ENCODE results near the gene SRSF10. TPM values are rescaled to one million over a fixed set of nuclear protein-coding genes. Genes with fewer than 3 reads are reported as not detected.

The SRSF10 gene
- total and polyA plus RNA-seq, 2 donors from 2014 or later = 48.5 to 96.2 TPM

- intact Hi-C loops (cut with DNase I) = no loop called here
- TF ChIP-seq CTCF (IDR thresholded peaks at IDR 0.05; ENCODE audit: borderline replicate concordance, extremely low read depth, insufficient read depth) = peak; percentile 61
- Histone ChIP-seq H3K9ac (ENCODE audit: low read length in 3 of 3) (no peak overlapping the region), H3K27ac (ENCODE audit: low read depth in 2 of 2, low read length in 2 of 2) (no peak overlapping the region), H3K27me3 (ENCODE audit: control insufficient read depth, insufficient read depth, low read length) (no peaks in the 10 kb centered on the region), H3K9me3 (ENCODE audit: control insufficient read depth in 2 of 3, insufficient read depth in 1 of 3, low read length in 3 of 3) (no peaks in the 10 kb centered on the region), H3K36me3 (ENCODE audit: control insufficient read depth in 2 of 3, insufficient read depth in 3 of 3, low read length in 3 of 3) (no peaks in the 10 kb centered on the region), H3K4me1 (ENCODE audit: control insufficient read depth in 2 of 3, insufficient read depth in 2 of 3, low read depth in 1 of 3, low read length in 3 of 3) (peaks cover 0 to 2% (median 0%) of the 10 kb centered on the region in 3 donors), H3K4me3 (ENCODE audit: low read length in 3 of 3) (no peak overlapping the region)
- DNase-seq (peak in 4 of 5 donors; percentile 80 to 88 (median 84)), FAIRE-seq (no peak)
These were observed 63.7 kb downstream of the SRSF10 start for GRCh38 chr1:23916209-23917131.

- no peak overlapping the region for H3K9ac ChIP-seq (ENCODE audit: low read length in 3 of 3)
- FAIRE-seq = no peak
- H3K27ac ChIP-seq (ENCODE audit: low read depth in 2 of 2, low read length in 2 of 2) = no peak overlapping the region
These were observed 64.7 kb downstream of the SRSF10 start for GRCh38 chr1:23915466-23915865.

GRCh38 chr1:23914921-23915320, 65.2 kb downstream of the SRSF10 start:
- Histone ChIP-seq H3K27ac (ENCODE audit: low read depth in 2 of 2, low read length in 2 of 2) (no peak overlapping the region), H3K9ac (ENCODE audit: low read length in 3 of 3) (no peak overlapping the region), H3K36me3 (ENCODE audit: control insufficient read depth in 2 of 3, insufficient read depth in 3 of 3, low read length in 3 of 3) (no peaks in the 10 kb centered on the region), H3K4me1 (ENCODE audit: control insufficient read depth in 2 of 3, insufficient read depth in 2 of 3, low read depth in 1 of 3, low read length in 3 of 3) (no peaks in the 10 kb centered on the region), H3K9me3 (ENCODE audit: control insufficient read depth in 2 of 3, insufficient read depth in 1 of 3, low read length in 3 of 3) (no peaks in the 10 kb centered on the region), H3K4me3 (ENCODE audit: low read length in 3 of 3) (no peak overlapping the region), H3K27me3 (ENCODE audit: control insufficient read depth, insufficient read depth, low read length) (no peaks in the 10 kb centered on the region)
- TF ChIP-seq CTCF (IDR thresholded peaks at IDR 0.05; ENCODE audit: borderline replicate concordance, extremely low read depth, insufficient read depth) = no peak
- FAIRE-seq = no peak
- no peak for DNase-seq
- intact Hi-C loops (cut with DNase I) = no loop called here

More at GRCh38 chr1:23915466-23915865, 64.7 kb downstream of the SRSF10 start:
- no peak for DNase-seq
- H3K9me3 ChIP-seq (ENCODE audit: control insufficient read depth in 2 of 3, insufficient read depth in 1 of 3, low read length in 3 of 3) = no peaks in the 10 kb centered on the region
- intact Hi-C loops (cut with DNase I) = no loop called here
- no peaks in the 10 kb centered on the region for H3K27me3 ChIP-seq (ENCODE audit: control insufficient read depth, insufficient read depth, low read length)
- no peak overlapping the region for H3K4me3 ChIP-seq (ENCODE audit: low read length in 3 of 3)
- peaks cover 0 to 2% (median 0%) of the 10 kb centered on the region in 3 donors for H3K4me1 ChIP-seq (ENCODE audit: control insufficient read depth in 2 of 3, insufficient read depth in 2 of 3, low read depth in 1 of 3, low read length in 3 of 3)
- no peaks in the 10 kb centered on the region for H3K36me3 ChIP-seq (ENCODE audit: control insufficient read depth in 2 of 3, insufficient read depth in 3 of 3, low read length in 3 of 3)
- no peak for TF ChIP-seq CTCF (IDR thresholded peaks at IDR 0.05; ENCODE audit: borderline replicate concordance, extremely low read depth, insufficient read depth)

Small RNA genes within 50 kb of the gene (microRNA-seq; reads per million reads assigned to microRNA genes)
- gene MIR378F = not detected

Other genes with a start within 250 kb of the SRSF10 start
- gene ELOA, start 236.9 kb downstream of the SRSF10 start, total RNA-seq = 39.1 TPM
- gene ELOA, start 236.9 kb downstream of the SRSF10 start, polyA plus RNA-seq (ENCODE audit: insufficient read depth, low read depth, low replicate concordance) = 13.7 TPM
- 40.4 TPM for gene PITHD1, start 201.9 kb downstream of the SRSF10 start, total RNA-seq
- gene PITHD1, start 201.9 kb downstream of the SRSF10 start, polyA plus RNA-seq (ENCODE audit: insufficient read depth, low read depth, low replicate concordance) = 57.7 TPM
- 71.3 TPM for gene LYPLA2, start 189.2 kb downstream of the SRSF10 start, total RNA-seq
- 133 TPM for gene LYPLA2, start 189.2 kb downstream of the SRSF10 start, polyA plus RNA-seq (ENCODE audit: insufficient read depth, low read depth, low replicate concordance)
- gene GALE, start 179.6 kb downstream of the SRSF10 start, total RNA-seq = 68.1 TPM
- 73.7 TPM for gene GALE, start 179.6 kb downstream of the SRSF10 start, polyA plus RNA-seq (ENCODE audit: insufficient read depth, low read depth, low replicate concordance)
- gene HMGCL, start 154.9 kb downstream of the SRSF10 start, total RNA-seq = 51.5 TPM
- 205 TPM for gene HMGCL, start 154.9 kb downstream of the SRSF10 start, polyA plus RNA-seq (ENCODE audit: insufficient read depth, low read depth, low replicate concordance)
- 69.2 TPM for gene FUCA1, start 112.0 kb downstream of the SRSF10 start, total RNA-seq
- 88.3 TPM for gene FUCA1, start 112.0 kb downstream of the SRSF10 start, polyA plus RNA-seq (ENCODE audit: insufficient read depth, low read depth, low replicate concordance)
- 0.57 TPM for gene CNR2, start 67.0 kb downstream of the SRSF10 start, total RNA-seq
- gene CNR2, start 67.0 kb downstream of the SRSF10 start, polyA plus RNA-seq (ENCODE audit: insufficient read depth, low read depth, low replicate concordance) = not detected
- gene PNRC2, start 20.5 kb downstream of the SRSF10 start, total RNA-seq = 107 TPM
- 86.3 TPM for gene PNRC2, start 20.5 kb downstream of the SRSF10 start, polyA plus RNA-seq (ENCODE audit: insufficient read depth, low read depth, low replicate concordance)
- 13.5 TPM for gene MYOM3, start 131.8 kb upstream of the SRSF10 start, total RNA-seq
- gene MYOM3, start 131.8 kb upstream of the SRSF10 start, polyA plus RNA-seq (ENCODE audit: insufficient read depth, low read depth, low replicate concordance) = 20.5 TPM
- 1.4 TPM for gene IL22RA1, start 162.8 kb upstream of the SRSF10 start, total RNA-seq
- gene IL22RA1, start 162.8 kb upstream of the SRSF10 start, polyA plus RNA-seq (ENCODE audit: insufficient read depth, low read depth, low replicate concordance) = 1.4 TPM
- gene IFNLR1, start 207.0 kb upstream of the SRSF10 start, total RNA-seq = 4.8 TPM
- 1.6 TPM for gene IFNLR1, start 207.0 kb upstream of the SRSF10 start, polyA plus RNA-seq (ENCODE audit: insufficient read depth, low read depth, low replicate concordance)